ENCODE results near the gene GTF3C5.

DNA sequence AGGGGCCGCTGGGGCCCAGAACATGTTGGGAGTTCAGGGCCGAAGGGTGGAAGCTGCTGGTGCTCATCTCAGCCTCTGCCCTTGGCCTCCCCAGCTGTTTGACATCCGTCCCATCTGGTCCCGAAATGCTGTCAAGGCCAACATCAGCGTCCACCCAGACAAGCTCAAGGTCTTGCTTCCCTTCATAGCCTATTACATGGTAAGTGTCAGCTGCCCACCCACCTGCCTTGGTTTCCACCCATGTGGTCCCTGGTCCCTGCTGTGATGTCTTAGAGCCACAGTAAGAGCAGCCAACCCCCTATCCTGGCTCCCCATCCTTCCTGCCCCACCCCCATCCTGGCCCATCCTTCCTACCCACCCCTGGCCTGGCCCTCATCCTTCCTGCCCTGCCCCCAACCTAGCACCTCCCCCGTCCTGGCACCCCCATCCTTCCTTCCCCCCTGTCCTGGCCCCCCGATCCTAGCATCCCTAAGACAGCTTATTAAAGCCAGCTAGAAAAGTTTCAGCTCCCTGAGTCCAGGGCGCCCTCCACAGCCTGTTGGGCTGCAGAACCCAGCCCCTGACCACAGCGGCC lies 21.3 kb downstream of the GTF3C5 start:
- TF ChIP-seq, protein P1, sequence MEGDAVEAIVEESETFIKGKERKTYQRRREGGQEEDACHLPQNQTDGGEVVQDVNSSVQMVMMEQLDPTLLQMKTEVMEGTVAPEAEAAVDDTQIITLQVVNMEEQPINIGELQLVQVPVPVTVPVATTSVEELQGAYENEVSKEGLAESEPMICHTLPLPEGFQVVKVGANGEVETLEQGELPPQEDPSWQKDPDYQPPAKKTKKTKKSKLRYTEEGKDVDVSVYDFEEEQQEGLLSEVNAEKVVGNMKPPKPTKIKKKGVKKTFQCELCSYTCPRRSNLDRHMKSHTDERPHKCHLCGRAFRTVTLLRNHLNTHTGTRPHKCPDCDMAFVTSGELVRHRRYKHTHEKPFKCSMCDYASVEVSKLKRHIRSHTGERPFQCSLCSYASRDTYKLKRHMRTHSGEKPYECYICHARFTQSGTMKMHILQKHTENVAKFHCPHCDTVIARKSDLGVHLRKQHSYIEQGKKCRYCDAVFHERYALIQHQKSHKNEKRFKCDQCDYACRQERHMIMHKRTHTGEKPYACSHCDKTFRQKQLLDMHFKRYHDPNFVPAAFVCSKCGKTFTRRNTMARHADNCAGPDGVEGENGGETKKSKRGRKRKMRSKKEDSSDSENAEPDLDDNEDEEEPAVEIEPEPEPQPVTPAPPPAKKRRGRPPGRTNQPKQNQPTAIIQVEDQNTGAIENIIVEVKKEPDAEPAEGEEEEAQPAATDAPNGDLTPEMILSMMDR (IDR thresholded peaks at IDR 0.05), result no peak
- no peak for TF ChIP-seq POLR2A (IDR thresholded peaks at IDR 0.05)
